Fibroblast of skin of right biceps (primary cell): ENCODE measurements around the gene DIO3.
"Not testable (repeated sequence)": the region's sequence is repeated elsewhere in the genome, so short reads cannot be mapped to it uniquely, and the experiment has no call there.

Experiments
- DNase-seq: peaks from one replicate; pipeline ENCODE4 v3.0.0-alpha.2; 2013

DIO3 gene

DNA sequence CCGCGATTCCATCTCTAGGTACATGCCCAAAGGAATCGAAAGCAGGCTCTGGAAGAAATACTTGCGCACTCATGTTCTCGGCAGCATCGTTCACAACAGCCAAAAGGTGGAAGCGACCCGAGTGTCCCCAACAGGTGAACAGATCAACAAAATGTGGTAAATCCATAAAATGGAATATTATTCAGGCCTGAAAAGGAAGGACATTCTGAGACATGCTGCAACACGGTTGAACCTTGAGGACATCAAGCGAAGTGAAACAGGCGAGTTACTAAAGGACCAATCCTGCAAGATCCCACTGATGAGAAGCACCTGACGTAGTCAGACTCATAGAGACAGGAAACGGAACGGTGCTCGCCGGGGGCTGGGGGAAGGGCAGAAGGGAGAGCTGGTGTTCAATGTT is 17.5 kb upstream of the DIO3 start:
- DNase-seq = no peak

DNA sequence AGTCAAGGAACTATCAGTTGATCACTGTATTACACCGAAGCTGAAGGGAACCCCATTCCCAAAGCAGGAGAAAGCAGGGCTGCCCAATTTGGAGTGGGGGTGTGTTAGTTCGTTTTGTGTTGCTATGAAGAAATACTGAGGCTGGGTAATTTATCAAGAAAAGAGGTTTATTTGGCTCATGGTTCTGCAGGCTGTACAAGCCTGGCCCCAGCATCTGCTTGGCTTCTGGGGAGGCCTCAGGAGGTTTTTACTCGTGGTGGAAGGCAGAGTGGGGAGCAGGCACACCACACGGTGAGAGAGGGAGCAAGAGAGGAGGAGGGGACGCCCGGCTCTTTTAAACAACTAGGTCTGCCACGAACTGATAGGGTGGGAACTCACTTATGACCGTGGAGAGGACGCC is 16.7 kb upstream of the DIO3 start:
- DNase-seq = no peak

DNA sequence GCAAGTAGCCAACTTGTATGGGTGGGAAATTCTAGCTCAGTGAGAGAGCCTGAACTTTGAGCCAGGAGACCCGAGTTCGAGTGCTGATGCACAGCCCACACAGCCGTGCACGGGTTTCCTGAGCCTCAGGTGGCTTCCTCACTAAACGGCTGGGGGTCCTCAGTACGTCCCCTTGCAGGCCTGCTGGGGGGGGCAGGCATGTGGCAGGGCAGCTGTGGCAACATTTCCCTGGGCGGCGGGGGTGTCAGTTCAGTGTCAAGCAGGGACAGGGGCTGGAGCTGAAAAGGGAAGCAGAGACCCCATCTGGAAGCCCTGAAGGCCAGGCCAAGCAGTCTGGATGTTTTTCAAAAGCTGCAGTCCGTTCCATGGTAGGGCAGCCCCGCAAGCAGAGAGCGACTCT is 14.6 kb upstream of the DIO3 start:
- DNase-seq = no peak

DNA sequence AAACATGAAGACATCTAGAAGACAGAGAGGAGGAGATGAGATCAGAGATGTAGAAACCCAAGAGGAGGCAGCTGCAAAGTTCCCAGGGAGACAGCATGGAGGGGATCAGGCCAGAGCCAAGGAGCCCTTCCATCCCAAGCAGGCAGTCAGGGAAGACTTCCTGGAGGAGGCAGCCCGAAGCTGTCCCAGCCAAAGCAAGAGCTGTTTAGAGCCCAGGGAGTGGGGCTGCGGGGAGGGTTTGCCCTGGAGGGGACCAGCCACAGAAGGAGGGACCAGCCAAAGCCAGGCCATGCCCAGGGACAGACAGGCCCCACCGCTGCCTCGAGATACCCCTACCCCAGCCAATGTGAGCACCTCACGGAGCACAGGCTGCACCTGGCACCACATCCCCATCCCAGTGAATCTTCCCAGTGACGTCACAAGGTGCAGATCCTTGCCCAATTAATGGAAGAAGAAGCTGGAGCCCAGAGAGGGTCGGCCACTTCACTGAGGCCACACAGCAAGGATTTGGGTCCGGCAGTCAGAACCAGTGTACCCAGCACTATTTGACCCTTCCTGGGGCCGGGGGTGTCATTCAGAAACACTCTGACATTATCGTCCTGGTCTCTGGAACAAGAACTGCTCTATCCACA is 14.1 kb upstream of the DIO3 start:
- no peak for DNase-seq

DNA sequence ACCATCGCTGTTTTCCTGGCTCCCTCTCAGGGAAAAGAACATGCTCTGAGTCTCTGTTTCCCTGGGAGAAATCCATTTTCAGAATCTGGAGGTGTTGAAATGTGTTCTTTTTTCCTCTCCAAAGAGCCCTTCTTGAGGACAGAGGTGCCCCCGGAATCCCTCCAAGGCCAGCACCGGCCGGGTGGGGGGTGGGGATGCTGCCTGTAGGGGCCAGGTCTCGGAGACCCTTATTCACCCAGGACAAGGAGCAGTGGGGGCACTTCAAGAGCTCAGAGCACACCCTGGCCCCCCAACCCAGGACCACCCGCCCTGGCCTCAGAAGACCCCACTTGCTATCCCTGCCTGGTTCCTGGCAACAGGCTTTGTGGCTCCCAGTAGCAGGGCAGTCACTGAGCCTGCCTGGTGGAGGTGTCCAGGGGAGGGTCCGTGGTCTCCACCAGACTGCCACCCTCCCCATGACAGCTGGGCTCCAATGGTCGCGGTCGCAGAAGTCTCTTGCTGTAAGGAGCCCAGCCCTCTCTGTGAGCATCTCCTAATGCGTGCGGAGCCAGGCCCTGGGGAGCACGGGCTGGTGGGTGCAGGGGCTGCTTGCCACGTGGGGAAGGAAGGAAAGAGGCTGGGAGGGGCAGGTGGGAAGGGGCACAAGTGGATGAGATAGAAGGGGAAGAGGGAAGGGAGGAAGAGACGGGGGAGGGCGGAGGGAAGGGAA is 13.2 kb upstream of the DIO3 start:
- DNase-seq = no peak

DNA sequence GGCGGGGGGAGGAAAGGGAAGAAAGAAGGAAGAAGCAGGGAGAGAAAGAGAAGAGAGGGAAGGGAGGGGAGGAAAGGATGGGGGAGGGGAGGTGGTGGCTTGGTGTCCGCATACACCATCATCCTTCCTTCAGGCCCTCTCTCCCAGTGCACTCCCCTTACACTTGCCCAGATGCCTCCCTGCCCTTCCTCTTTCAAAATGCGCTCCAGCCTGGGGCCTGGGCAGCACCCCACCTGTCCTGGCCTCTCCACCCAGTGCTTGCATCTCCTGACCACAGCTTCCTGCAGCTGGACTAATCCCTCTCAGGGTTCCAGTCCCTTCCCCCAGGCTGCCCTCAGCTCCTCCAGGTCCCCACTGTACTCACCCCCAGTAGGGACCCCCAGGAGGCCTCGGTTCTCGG is 12.6 kb upstream of the DIO3 start:
- DNase-seq = no peak

DNA sequence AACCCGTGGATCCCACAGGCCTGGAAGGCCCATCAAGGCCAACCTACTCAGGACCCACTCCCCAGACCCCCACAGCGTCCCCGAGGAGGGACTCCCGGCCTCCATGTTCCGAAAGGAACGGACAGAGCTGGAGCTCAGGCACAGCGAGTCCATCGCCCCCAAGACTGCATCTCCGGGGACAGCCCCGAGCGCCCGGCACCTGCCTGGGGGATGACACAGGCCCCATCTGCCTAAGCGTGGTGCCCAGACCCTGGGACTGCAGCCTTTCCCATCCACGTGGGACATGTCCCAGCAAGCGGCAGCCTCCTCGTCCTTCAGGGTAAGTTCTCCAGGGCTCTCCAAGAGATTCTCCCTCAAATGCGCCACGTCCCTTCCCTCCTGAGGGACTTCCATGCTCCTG is 12.1 kb upstream of the DIO3 start:
- no peak for DNase-seq

DNA sequence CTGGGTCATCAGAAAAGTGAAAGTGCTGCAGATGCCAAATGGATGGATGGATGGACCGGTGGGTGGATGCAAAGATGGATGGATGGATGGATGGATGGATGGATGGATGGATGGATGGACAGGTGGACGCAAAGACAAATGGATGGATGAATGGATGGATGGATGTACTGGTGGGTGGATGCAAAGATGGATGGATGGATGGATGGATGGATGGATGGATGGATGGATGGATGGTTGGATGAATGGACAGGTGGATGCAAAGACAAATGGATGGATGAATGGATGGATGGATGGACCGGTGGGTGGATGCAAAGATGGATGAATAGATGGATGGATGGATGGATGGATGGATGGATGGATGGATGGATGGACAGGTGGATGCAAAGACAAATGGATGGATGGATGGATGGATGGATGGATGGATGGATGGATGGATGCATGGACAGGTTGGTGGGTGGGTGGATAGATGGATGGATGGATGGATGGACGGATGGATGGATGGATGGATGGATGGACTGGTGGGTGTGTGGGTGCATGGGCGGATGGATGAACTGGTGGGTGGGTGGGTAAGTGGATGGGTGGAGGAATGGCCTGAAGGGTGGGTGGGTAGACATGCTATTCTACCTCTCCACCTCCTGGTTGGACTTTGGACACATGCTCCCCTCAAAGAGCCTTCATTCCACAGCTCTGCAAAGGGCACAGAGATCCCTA is 10.9 kb upstream of the DIO3 start:
- DNase-seq = not testable (repeated sequence)

DNA sequence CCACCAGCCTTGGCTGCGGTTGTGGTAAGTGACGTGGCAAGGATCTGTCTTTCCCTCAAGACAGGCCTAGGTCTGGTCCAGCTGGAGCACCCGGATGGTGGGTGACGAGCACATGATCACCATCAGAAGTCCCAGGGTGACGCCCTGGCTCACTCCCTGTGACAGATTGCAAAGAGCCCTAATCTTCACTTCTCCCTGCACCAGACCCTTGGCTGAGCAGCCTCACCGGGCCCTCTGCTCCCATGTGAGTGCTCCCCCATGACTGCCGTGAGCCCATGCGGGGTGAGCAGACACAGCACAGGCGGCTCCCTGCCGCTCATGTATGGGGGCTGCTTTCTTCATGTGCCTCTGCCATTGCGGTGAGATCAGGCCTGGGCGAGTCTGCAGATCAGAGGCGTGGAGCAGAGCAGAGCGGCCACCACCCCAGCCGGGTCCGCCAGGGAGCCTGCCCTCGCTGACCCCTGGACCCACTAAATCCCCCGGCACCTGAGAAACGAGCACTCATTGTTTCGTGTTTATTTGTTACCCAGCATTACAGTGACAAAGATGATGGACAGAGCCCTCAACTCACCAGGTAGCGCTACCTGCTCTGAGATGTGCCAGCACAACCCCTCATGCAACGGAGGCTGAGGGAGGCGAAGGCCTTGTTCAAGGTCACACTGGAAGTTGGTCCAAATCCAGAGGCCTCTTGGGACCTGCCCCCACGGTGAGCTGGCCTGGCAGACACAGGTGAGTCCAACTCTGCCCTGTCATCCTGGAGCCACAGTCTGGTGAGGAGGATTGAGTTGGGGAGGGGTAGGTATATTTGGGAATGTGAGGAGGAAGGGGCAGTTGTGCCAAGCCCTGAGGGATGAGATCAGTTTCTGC is 9.3 kb upstream of the DIO3 start:
- no peak for DNase-seq

DNA sequence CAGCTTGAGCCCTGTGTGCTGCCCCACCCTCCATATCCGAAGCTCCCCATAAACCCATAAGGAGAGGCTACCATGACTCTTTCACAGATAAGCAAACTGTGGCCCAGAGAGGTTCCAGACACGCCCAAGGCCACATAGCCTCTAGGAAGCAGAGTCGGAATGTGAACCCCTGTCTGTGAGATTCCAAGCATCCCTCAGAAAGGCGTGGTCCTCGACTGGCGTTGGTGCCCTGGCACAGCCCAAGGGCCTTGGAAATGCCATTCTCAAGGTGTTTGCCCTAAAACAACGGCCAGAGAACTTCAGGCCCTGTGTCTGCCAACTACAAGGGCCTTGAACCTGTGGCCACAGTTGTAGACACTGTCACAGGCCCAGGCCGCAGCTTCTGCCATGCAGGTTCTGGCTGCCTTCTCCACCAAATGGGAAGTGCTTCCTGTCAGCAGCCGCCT is 8.5 kb upstream of the DIO3 start:
- DNase-seq = no peak

DNA sequence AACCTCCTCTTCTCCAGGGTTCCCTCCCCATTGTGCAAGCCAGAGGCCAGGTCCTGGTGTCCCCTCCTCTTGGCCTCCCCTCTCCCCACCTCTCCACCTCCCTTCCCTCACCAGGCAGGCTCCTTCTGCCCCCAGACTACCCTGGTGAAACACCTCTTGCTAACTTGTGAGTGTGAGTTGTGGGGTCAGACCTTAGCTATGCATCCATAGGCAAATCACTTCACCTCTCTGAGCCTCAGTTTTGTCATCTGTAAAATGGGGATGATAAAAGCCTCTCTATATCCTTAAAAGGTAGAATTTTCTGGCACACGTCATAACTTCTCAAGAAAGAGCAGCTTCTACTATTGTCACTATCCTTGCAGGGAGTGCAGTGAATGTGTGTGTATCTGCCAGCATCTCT is 7.9 kb upstream of the DIO3 start:
- no peak for DNase-seq

DNA sequence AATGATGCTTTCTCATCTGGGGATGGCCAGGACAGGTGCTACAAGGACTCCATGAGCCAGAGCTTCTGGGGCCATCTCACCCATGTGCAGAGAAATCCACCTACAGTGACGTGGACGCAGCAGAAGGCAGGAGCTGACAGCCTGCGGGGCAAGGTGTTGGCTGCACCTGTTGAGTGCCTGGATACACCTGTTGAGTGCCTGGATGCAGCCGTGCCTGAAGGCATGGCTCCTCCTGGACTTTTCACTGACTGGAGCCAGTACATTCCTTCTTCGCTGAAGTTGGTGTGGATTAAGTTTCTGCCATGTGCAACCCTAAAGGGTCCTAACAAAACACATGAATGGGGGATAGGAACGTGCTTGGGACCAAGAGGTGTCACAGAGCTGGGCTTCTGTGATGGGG is 7.4 kb upstream of the DIO3 start:
- no peak for DNase-seq

DNA sequence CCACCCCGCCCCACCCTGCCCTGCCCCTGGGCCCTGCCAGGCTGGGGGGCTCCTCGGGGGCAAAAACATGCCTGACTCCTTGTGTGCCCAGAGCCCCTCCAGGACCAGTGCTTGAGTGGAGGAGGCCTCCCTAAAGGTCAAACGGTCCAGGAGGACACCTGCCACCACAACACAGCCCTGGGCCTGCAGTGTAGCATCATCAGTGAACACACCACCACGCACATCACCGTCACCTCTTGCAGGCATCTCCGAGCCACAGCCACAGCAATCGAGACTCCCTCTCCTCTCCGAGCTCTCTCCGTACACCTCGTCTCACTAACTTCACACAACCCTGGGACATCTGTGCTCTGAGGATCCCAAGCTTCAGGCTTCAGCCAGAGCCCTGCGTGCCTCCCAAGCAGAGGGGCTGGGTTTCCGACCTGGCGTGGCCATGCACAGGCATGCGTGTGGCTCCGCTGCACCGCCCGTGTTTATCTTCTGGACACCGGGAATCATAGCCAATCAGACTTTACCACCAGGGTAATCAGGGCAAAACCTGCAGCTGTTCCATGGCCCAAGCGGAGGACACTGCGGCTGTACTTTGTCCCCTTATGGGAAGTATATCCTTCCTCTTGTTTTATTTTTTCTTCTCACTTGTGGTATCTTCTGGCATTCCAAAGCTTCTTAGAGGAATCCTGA is 6.2 kb upstream of the DIO3 start:
- DNase-seq = no peak

DNA sequence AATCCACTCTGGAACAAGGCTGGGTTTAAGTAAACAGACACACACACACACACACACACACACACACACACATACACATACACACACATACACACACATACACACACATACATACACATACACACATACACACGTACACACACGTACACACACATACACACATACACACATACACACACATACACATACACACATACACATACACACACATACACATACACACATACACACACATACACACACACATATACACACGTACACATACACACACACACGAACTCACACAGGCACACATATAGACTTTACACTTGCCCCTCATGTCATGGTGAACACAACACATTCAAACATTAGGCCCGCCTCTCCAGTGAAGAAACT is 5.6 kb upstream of the DIO3 start:
- DNase-seq = not testable (repeated sequence)

DNA sequence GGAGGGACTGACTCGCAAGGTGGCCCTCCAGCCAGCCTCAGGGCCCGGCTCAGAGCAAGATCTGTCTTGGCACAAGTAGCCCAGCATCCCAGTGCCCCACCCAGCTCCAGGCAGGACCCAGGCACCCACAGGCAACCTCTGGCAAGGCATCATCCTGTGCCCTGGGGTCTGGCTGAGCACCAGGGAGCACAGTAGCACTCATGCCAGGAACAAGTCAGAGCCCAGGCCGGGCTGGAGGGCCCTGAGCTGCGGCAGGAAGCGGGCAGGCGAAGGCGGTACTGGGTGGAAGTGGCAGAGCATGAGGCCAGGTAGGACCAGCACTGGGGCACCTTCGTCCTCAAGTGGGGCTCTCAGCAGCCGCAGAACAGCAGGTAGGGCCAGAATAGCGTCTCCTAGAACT is 5.2 kb upstream of the DIO3 start:
- DNase-seq = no peak

DNA sequence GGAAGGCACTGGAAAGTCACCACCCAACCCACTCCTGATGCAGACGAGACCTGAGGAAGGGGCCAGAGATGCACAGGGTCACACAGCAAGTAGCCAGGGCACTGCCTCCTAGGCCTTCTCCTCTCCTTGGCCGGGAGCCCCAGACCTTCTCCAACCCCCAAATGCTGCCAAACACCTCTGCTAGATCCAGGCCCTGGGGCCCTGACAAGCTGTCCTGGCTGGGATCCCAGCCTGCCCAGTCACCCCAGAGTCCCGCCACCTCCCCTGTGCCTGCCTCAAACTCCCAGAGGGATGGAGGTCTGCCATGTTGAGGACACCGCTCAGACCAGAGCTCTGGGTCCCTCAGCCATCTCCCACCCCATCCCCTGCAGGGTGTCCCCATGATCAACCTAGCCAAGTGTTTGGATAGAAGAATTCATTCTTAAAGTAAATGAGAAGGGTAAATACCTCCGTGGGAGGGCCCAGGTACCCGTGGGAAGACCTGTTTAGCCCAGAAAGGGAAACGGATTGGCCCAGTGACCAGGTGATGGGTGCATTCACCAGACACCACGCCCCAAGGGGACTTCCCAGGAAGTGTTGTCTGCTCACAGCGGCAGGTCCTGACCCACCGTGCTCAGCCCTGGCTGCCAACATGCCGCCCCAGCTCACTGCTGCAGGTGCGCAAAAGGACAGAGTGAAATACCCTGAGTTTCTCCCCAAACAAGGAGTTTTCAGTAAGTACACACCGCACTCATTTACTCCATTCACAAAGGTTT is 4.6 kb upstream of the DIO3 start:
- no peak for DNase-seq

DNA sequence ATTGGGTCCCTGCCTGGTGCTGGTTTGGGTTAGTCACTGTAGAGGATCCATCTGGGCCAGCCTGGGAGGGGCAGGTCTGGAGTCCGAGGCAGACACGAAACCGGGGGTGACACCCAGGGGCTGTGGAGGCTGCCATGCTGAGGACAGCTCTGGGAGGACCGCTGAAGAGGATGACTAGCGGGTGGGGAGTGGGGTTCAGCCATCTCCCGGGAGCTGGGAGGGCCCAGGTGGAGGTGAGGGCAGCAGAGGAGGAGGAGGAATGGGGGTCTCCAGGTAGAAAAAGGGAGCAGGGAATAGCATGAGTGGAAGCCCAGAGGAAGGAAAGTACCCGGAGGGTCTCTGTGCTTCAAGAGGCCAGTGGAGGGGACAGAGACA is 4.0 kb upstream of the DIO3 start:
- no peak for DNase-seq

DNA sequence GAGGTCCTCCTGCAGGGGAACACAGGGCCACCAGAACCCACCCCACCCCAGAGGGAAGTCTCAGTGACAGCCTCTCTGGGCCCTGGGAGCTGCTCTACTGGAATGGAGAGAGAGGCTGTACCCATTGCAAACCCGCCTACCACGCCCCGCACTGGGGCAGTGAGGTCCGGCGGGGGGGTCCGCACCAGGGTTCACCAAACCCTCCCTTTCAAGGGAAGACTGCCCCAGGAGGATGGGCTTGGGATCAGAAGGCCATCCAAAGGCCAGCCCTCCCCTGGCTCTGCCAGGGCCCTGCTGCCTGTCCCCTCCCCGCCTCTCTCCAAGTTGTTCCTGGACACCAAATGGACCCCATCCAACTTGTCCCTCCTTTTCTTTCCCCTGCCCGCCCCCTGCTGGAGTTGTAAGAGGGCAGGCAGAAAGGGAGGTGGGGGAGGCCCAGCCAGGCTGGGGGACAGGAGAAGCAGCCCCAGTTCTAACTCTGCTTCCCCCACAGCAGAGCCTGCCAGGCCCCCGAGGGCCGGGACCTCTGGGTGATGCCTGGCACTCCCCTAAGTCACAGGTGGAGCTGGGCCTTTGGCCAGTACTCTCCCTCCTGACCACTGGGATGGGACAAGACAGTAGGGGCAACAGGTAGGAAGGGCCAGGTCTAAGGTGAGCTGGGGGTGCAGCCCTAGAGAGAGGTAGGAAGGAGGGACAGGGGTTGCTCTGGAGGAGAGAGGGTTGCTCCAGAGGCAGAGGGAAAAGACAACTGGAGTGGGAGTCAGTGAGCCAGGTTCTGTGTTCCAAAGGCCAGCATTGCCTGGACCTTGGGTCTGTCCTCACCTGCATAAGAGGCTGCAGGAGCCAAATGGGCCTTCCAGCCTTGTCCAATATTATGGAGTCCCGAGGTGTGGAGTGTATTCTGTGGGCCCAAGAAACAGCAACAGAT is 3.2 kb upstream of the DIO3 start:
- no peak for DNase-seq

DNA sequence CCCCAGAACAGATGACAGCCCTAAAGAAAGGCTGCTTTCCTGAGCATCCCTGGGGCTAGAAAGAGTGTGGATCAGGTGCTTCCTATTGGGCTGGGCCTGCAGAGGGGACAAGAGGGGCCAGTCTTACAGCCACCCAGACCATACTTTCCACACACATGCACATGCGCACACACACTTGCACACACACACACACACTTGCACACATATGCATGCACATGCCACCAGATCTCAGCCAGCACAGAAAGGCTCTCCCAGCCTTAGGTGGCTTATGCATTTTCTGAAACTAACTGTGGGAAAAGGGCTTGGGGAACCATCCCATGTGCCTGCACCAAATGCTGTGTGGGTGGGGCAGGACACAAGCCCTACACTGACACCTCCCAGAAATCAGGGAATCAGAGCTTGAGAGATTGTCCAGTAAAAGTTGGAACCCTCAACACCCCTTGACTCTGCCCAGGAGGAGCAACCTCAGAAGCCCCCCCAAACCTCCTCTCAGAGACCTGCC is 2.5 kb upstream of the DIO3 start:
- DNase-seq = no peak

DNA sequence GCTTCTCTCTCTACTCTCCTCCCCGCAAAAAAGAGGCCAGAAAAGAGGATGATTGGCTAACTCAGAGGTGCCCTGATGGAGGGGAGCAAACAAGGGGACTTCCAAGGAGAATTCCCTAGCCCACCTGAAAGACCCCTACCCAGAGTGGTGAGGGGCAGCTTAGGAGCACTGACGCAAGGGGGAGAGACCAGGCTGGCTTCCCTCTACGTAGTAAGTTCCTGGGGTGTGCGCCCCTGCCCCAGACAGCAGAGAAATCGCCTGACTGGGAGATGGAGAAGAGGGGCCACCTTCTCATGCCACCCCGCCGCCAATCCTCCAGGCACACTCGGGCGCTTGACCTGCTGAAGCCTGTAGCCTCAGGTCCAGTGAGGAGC is 2.1 kb upstream of the DIO3 start:
- DNase-seq = no peak
